ENCODE data around the gene SERPINI1. TPM values are rescaled to one million over a fixed set of nuclear protein-coding genes. Genes with fewer than 3 reads are reported as not detected.

SERPINI1 gene
- polyA plus RNA-seq, 1 experiment, result 0.91 TPM

DNA sequence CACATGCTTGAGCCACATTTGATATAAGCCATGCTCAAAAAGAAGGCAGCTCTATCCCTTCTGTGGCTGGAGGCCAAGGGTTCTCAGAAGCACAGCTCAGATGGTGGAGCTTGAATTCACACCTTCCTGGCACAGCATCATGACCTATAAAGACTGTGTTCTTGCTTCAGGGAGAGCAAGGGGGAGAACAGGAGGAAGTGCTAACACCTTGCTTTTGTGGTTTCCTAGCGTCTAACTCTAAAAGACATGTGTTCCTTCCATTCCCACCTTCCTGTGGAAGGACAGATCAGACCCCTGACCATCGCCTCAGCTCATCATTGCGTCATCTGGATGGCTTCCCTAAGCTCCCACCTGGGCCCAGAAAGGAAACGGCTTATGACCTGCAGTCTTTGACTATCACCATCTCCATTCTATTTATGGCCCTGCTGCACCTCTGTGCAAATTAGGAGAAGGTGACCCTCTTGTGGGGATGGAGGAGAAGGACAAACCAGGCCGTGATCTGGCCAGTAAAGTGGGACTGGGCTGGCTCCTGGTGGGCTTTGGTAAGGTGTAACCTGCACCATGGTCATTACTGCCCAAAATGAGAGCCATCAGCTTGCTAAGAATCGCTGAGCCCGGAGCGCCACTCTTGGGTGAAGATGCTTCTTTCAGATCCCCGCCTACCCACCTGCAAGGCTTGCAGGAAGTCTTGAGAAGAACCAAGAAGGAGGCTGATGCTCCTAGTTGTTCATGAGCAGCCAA, 128.5 kb downstream of the SERPINI1 start:
- H3K4me3 ChIP-seq (ENCODE audit: low read depth, low read length), result no peak overlapping the region
- POLR2A ChIA-PET, result no interaction called here
- no peaks in the 10 kb centered on the region for H3K27me3 ChIP-seq (ENCODE audit: control insufficient read depth, insufficient read depth, low read length)
- TF ChIP-seq, protein P1, sequence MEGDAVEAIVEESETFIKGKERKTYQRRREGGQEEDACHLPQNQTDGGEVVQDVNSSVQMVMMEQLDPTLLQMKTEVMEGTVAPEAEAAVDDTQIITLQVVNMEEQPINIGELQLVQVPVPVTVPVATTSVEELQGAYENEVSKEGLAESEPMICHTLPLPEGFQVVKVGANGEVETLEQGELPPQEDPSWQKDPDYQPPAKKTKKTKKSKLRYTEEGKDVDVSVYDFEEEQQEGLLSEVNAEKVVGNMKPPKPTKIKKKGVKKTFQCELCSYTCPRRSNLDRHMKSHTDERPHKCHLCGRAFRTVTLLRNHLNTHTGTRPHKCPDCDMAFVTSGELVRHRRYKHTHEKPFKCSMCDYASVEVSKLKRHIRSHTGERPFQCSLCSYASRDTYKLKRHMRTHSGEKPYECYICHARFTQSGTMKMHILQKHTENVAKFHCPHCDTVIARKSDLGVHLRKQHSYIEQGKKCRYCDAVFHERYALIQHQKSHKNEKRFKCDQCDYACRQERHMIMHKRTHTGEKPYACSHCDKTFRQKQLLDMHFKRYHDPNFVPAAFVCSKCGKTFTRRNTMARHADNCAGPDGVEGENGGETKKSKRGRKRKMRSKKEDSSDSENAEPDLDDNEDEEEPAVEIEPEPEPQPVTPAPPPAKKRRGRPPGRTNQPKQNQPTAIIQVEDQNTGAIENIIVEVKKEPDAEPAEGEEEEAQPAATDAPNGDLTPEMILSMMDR (IDR thresholded peaks at IDR 0.05; ENCODE audit: insufficient read depth, low read depth, low read length), result no peak
- CTCF ChIA-PET, result interaction anchor here (0.7 kb wide), 1 partner anchor 18 kb away, joined by 6 read pairs; no protein-coding TSS in a partner anchor
- no peaks in the 10 kb centered on the region for H3K36me3 ChIP-seq (ENCODE audit: control insufficient read depth, insufficient read depth, low read length)
- no peak for DNase-seq (ENCODE audit: low read depth)

DNA sequence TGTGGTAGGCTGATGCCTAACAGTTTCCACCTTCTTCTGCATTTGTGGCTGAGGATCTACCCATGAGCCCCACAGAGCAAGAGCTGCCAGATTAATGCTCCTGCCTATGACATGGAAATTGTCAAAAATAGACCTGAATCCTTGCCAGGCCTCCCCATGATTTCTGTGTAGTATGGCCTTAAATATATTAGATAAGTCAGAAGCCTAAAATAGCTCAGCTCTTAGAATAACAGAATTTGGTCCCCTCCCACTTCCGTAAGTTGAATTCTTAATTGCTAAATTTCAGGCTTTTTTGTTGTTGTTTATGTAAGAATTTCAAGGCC, 129.0 kb downstream of the SERPINI1 start:
- ChIA-PET CTCF (no interaction called here), POLR2A (no interaction called here)
- DNase-seq (ENCODE audit: low read depth), result no peak
- Histone ChIP-seq H3K4me3 (ENCODE audit: low read depth, low read length) (no peak overlapping the region), H3K27me3 (ENCODE audit: control insufficient read depth, insufficient read depth, low read length) (no peaks in the 10 kb centered on the region), H3K36me3 (ENCODE audit: control insufficient read depth, insufficient read depth, low read length) (no peaks in the 10 kb centered on the region)
- TF ChIP-seq, protein P1 (IDR thresholded peaks at IDR 0.05; ENCODE audit: insufficient read depth, low read depth, low read length), result no peak

DNA sequence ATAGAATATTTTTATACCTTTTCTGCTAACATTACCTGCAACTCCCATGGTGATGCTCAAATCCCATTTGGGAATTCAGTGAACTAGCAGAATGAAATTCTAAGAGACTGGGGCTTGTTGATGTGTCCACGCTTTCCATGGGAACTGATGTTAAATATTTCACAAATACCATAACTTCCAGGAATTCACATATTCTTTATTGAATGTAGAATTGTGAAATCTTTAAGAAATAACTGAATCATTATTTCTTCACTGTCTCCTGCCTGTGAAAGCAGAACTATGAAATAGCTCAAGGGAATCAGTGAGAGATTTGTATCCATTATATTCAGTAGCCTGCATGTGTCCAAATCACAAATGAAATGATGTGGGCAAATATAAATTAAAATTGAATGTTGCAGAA, 130.8 kb downstream of the SERPINI1 start:
- no peak for DNase-seq (ENCODE audit: low read depth)
- no peak overlapping the region for H3K4me3 ChIP-seq (ENCODE audit: low read depth, low read length)
- ChIA-PET CTCF (no interaction called here), POLR2A (no interaction called here)
- H3K36me3 ChIP-seq (ENCODE audit: control insufficient read depth, insufficient read depth, low read length), result no peaks in the 10 kb centered on the region
- no peaks in the 10 kb centered on the region for H3K27me3 ChIP-seq (ENCODE audit: control insufficient read depth, insufficient read depth, low read length)
- TF ChIP-seq, protein P1 (IDR thresholded peaks at IDR 0.05; ENCODE audit: insufficient read depth, low read depth, low read length), result no peak

DNA sequence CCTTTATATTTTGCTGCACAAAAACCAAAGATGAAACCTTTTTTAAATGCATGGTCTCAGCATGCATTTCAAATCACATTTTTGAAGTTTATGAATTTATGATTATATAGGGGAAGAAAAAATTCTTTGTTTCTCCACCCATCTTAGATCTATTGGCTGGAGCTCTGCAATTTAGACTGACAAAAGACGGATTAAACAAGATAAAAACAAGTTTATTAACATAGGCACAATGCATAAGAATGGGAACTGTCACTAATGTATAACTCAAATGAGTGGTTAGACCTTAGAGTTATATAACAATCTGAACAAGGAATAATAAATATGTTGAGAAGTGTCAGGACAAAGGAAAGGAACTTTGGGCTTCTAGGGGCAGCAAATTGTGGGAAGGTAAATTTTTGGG, 132.5 kb downstream of the SERPINI1 start:
- ChIA-PET CTCF (no interaction called here), POLR2A (no interaction called here)
- TF ChIP-seq, protein P1 (IDR thresholded peaks at IDR 0.05; ENCODE audit: insufficient read depth, low read depth, low read length), result no peak
- DNase-seq (ENCODE audit: low read depth), result no peak
- no peaks in the 10 kb centered on the region for H3K36me3 ChIP-seq (ENCODE audit: control insufficient read depth, insufficient read depth, low read length)
- H3K4me3 ChIP-seq (ENCODE audit: low read depth, low read length), result no peak overlapping the region
- no peaks in the 10 kb centered on the region for H3K27me3 ChIP-seq (ENCODE audit: control insufficient read depth, insufficient read depth, low read length)

DNA sequence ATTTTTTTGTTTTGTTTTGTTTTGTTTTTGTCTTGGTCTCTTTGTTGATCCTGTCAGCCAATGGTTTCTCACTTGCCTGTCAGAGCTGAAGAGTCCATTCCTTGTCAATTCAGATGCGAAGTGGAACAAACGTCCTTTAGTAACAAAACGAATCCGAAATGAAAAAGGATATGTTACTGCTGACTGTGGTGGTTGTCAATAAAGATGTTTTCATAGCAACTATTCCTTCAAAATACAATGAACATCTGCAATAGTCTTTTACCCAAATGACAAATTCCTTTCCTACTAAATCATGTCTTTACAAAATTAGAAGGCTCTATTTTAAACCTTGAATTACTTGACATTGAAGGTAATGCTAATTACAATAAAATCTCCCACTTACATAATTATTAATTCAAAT, 134.7 kb downstream of the SERPINI1 start:
- ChIA-PET CTCF (no interaction called here), POLR2A (no interaction called here)

More for the DNA sequence above, 134.7 kb downstream of the SERPINI1 start:
- TF ChIP-seq, protein P1 (IDR thresholded peaks at IDR 0.05; ENCODE audit: insufficient read depth, low read depth, low read length), result no peak
- Histone ChIP-seq H3K27me3 (ENCODE audit: control insufficient read depth, insufficient read depth, low read length) (no peaks in the 10 kb centered on the region), H3K4me3 (ENCODE audit: low read depth, low read length) (no peak overlapping the region), H3K36me3 (ENCODE audit: control insufficient read depth, insufficient read depth, low read length) (no peaks in the 10 kb centered on the region)
- no peak for DNase-seq (ENCODE audit: low read depth)
